ENCODE measurements around the gene B3GALT5.
"Not testable (repeated sequence)": the region's sequence is repeated elsewhere in the genome, so short reads cannot be mapped to it uniquely, and the experiment has no call there.

Gene B3GALT5
- 0 to 0.07 reads per million in 2 donors for total RNA-seq

GRCh38 chr21:39612233-39613040 is at the start of gene B3GALT5:
Gene B3GALT5 (plus strand): TSS chr21:39612940. CDS start chr21:39660560, 47,620 bp downstream.
- DNase-seq = no peak

GRCh38 chr21:39564200-39564599 is 48.5 kb upstream of the B3GALT5 start:
- no peak for DNase-seq

GRCh38 chr21:39567180-39567972 is 45.4 kb upstream of the B3GALT5 start:
- no peak for DNase-seq

GRCh38 chr21:39568361-39568760 is 44.4 kb upstream of the B3GALT5 start:
- no peak for DNase-seq

GRCh38 chr21:39575775-39576174 is 37.0 kb upstream of the B3GALT5 start:
- no peak for DNase-seq

- no peak for DNase-seq
These were observed 36.1 kb upstream of the B3GALT5 start for GRCh38 chr21:39576518-39577128.

GRCh38 chr21:39579734-39580332 is 32.9 kb upstream of the B3GALT5 start:
- DNase-seq = no peak

GRCh38 chr21:39580744-39581143 is 32.0 kb upstream of the B3GALT5 start:
- DNase-seq = no peak

- no peak for DNase-seq
These were observed 31.3 kb upstream of the B3GALT5 start for GRCh38 chr21:39581414-39581813.

- DNase-seq = no peak
These were observed 30.0 kb upstream of the B3GALT5 start for GRCh38 chr21:39582749-39583148.

- DNase-seq = not testable (repeated sequence)
These were observed 29.2 kb upstream of the B3GALT5 start for GRCh38 chr21:39583586-39583985.

GRCh38 chr21:39587376-39587775 is 25.4 kb upstream of the B3GALT5 start:
- no peak for DNase-seq

- no peak for DNase-seq
These were observed 23.9 kb upstream of the B3GALT5 start for GRCh38 chr21:39588884-39589283.

GRCh38 chr21:39593522-39593921 is 19.2 kb upstream of the B3GALT5 start:
- no peak for DNase-seq

GRCh38 chr21:39595465-39595864 is 17.3 kb upstream of the B3GALT5 start:
- DNase-seq = no peak

GRCh38 chr21:39597595-39597994 is 15.1 kb upstream of the B3GALT5 start:
- DNase-seq = no peak

- DNase-seq = no peak
These were observed 13.4 kb upstream of the B3GALT5 start for GRCh38 chr21:39599191-39599970.

- DNase-seq = no peak
These were observed 11.4 kb upstream of the B3GALT5 start for GRCh38 chr21:39601187-39601928.

GRCh38 chr21:39602076-39602689 is 10.6 kb upstream of the B3GALT5 start:
- no peak for DNase-seq

- DNase-seq = no peak
These were observed 9.9 kb upstream of the B3GALT5 start for GRCh38 chr21:39602793-39603192.

- no peak for DNase-seq
These were observed 7.8 kb upstream of the B3GALT5 start for GRCh38 chr21:39604951-39605350.

All from T-helper 9 cell (primary cell).